Measurements from ENCODE around the gene PGAM1.

- TF ChIP-seq CTCF (IDR thresholded peaks at IDR 0.05; ENCODE audit: poor library complexity) (no peak), EZH2phosphoT487 (IDR thresholded peaks at IDR 0.05; ENCODE audit: low read depth, severe bottlenecking, unreplicated experiment) (no peak), EZH2 (IDR thresholded peaks at IDR 0.05; ENCODE audit: borderline replicate concordance) (no peak)
These were observed 9.4 kb upstream of the PGAM1 start for GRCh38 chr10:97416565-97416964.
